GM12874 (cell line): ENCODE data around the gene TAGAP.
A peak's percentile ranks its signal among the peaks of the same experiment; 100 is the strongest.

ENCODE experiments used
- TF ChIP-seq, protein P1 (sequence below): IDR thresholded peaks from 2 replicates; pipeline ENCODE4 v1.5.1; 2011; ENCODE audit warnings: low read depth, mild to moderate bottlenecking, control low read depth, low read length, moderate library complexity; ENCODE audit not compliant: insufficient read depth

The TAGAP gene

DNA sequence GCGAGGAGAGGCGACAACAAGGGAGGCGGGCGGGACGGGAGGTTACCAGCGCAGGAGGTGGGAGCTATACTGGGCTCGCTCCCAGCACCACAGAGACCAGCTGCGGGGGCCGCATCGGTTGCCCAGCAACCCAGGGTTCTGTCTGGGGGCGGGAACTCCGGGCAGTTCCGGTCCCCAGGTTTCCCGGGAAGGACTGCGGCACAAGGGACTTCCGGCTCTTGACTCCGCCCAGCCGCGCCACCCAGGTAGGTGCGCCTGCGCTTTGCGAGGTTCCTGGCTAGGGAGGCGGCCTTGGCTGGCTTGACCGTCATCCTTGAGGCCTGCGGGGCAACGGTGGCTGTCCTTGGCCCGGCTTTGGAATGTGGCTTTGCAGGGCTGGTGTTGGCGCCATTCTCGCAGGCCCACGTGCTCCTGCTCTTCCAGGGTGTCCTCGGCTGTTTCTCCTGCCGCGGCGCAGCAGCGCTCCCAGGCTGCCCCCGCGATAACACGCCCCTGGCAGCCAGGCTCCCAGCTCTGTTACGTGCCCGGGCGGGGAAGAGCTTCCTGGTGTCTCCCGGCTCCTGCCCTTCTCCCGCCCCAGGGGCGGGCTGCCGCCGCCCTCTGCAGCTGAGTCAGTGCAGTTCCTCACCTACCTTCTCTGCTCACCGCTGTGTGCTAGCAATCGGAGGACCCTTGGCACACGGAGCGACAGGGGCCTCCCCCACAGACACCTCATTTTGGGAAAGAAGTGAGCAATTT lies 45.0 kb downstream of the TAGAP start, which contains the start of gene RSPH3:
Gene RSPH3, minus strand, starts transcription at position 537 of the 738 bp plus-strand sequence. CDS start 652 bp downstream, outside the sequence.
- TF ChIP-seq, protein P1, sequence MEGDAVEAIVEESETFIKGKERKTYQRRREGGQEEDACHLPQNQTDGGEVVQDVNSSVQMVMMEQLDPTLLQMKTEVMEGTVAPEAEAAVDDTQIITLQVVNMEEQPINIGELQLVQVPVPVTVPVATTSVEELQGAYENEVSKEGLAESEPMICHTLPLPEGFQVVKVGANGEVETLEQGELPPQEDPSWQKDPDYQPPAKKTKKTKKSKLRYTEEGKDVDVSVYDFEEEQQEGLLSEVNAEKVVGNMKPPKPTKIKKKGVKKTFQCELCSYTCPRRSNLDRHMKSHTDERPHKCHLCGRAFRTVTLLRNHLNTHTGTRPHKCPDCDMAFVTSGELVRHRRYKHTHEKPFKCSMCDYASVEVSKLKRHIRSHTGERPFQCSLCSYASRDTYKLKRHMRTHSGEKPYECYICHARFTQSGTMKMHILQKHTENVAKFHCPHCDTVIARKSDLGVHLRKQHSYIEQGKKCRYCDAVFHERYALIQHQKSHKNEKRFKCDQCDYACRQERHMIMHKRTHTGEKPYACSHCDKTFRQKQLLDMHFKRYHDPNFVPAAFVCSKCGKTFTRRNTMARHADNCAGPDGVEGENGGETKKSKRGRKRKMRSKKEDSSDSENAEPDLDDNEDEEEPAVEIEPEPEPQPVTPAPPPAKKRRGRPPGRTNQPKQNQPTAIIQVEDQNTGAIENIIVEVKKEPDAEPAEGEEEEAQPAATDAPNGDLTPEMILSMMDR, result peak; percentile 16; the same call in 1 of the 2 replicates

DNA sequence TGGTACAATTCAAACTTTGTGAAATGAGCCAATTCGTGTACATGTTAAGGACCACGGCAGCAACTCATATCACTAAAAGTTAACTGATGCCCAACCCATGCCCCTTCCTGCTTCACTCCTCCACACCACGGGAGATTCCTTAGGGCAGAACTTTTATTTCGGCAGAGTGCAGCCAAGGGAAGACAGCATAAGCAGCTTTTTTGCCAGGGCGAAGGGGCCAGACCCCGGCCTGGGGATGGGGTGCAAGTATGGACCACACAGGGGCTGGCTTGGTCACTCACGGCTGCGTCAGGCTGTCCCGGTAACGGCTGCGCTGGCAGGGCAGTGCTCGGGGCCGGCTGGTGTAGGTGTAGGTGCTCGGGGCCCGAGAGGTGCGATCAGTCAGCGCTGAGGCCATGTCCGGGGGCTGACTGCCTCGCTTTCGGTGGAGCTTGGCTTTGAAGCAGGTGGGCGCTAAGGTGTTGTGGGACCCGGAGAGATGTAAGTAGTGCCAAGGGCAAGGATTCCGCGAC lies 45.6 kb downstream of the TAGAP start:
- TF ChIP-seq, protein P1, result no peak

DNA sequence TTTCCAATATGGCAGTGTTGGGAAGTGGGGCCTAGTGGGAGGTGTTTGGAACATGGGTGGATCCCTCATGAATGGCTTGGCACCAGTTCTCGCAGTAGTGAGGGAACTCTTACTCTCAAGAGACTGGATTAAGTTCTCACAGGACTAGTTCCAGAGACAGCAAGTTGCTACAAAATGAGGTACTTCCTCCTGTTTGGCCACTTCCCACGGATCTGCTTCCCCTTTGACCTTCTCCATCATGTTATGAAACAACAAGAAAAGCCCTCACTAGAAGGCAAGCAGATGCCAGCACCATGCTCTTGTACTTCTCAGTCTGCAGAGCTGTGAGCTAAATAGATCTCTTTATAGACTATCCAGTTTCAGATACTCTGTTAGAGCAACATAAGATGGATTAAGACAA lies 47.9 kb downstream of the TAGAP start:
- TF ChIP-seq, protein P1, result no peak

DNA sequence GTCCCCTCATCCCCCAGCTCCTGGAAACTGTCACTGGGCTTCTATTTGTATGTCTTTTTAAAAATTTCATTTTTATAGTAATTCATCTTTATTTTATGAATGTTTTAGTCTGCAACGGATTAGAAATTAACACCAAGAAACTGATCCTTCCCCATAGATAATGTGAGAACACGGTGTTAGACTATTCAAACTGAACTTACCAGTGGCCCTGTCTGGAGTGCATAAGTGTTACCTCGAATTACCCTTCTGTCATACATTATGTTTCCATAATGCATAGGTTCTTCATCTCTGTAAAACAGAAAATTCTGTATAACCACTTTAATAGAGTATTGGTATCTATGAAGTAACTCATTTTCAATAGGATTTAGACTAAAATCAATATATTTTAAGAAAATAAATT lies 51.2 kb downstream of the TAGAP start:
- TF ChIP-seq, protein P1, result no peak

DNA sequence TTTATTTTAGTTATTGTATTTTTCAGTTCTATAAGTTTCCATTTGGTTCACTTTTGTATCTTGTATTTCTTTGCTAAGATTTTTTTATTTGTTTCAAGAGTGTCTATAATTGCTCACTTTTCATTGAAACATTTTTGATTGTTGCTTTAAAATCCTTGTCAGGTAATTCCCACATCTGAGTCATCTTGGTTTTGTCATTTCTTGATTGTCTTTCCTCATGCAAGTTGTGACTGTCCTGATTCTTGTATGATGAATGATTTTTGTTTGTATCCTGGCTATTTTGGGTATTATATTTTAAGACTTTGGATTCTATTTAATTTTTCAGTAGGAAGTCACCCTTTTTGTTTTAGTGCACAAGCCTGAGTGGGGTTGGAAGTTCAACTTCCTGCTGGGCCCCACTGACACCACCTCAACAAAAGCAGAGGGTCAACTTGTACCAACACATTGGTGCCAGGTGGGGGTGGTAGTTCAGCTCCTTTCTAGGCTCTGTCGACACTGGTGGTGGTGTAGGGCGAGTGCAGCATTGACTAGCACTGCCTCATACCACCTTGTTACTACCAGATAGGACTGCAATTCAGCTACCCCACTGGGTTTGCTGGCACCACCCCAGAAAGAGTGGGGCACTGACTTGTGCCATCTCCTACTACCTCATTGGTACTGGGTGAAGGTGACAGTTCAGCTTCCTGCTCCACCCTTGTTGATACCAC lies 53.6 kb downstream of the TAGAP start:
- TF ChIP-seq, protein P1, result peak; percentile 24; the same call in 1 of the 2 replicates

DNA sequence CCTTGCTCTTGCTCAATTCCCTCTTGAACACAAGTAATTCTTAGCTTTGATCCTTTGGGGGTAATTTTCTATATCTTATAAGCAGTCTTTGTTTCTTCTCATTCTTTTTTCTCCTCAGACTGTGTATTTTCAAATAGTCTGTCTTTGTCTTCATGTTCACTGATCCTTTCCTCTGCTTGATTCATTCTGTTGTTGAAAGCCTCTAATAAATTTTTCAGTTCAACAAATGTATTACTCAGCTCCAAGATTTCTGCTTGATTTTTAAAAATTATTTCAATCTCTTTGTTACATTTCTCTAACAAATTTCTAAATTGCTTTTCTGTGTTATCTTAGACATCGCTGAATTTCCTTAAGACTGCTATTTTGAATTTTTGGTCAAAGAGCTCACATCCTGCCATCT lies 56.3 kb downstream of the TAGAP start:
- TF ChIP-seq, protein P1, result no peak

DNA sequence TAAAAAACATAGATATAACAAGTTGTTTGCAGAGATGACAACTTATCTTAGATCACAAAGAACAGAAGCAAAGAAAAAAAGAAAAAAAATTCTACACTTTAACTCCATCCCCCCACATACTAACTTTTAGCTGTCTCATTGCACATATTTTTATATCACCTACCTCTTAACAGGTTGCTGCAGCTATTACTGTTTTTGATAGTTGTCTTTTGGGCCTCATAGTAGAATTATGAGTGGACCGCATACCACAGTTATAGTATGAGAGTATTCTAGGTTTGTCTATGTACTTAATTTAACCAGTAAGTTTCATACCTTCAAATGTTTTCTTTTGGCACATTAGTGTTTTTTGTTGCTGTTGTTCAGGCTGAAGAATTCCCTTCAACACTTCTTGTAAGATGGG lies 57.1 kb downstream of the TAGAP start:
- TF ChIP-seq, protein P1, result no peak
